Adipocyte (in vitro differentiated cells): ENCODE measurements around the gene TNFAIP2.

Experiments
- DNase-seq: peaks from one replicate; pipeline ENCODE4 v3.0.0-alpha.2; 2015; ENCODE audit warnings: low read depth
- H3K27me3 ChIP-seq: replicated peaks from 2 replicates; pipeline ENCODE4 v1.7.0; 2013; ENCODE audit warnings: mild to moderate bottlenecking, low read length, moderate library complexity; ENCODE audit not compliant: control insufficient read depth, insufficient read depth
- H3K36me3 ChIP-seq: 2 replicates; pipeline ENCODE4 v1.7.0; 2013; ENCODE audit warnings: low read length, mild to moderate bottlenecking, moderate library complexity; ENCODE audit not compliant: control insufficient read depth, insufficient read depth, severe bottlenecking
- H3K4me1 ChIP-seq: 2 replicates; pipeline ENCODE4 v1.7.0; 2013; ENCODE audit warnings: mild to moderate bottlenecking, low read length, moderate library complexity; ENCODE audit not compliant: control insufficient read depth, insufficient read depth
- H3K4me3 ChIP-seq: 2 replicates; pipeline ENCODE4 v1.7.0; 2013; ENCODE audit warnings: mild to moderate bottlenecking, low read length, moderate library complexity
- H3K9ac ChIP-seq: 2 replicates; pipeline ENCODE4 v1.7.0; 2013; ENCODE audit warnings: mild to moderate bottlenecking, low read length, moderate library complexity
- H3K9me3 ChIP-seq: 2 replicates; pipeline ENCODE4 v1.7.0; 2013; ENCODE audit warnings: mild to moderate bottlenecking, low read length, moderate library complexity; ENCODE audit not compliant: control insufficient read depth

TNFAIP2 gene

GRCh38 chr14:103096387-103096786 is 26.9 kb upstream of the TNFAIP2 start:
- no peak overlapping the region for H3K9ac ChIP-seq
- no peaks in the 10 kb centered on the region for H3K27me3 ChIP-seq
- no peak overlapping the region for H3K4me3 ChIP-seq
- no peaks in the 10 kb centered on the region for H3K36me3 ChIP-seq
- DNase-seq = no peak
- no peaks in the 10 kb centered on the region for H3K9me3 ChIP-seq
- no peaks in the 10 kb centered on the region for H3K4me1 ChIP-seq

- H3K27me3 ChIP-seq = peaks cover 7% of the 10 kb centered on the region
- H3K36me3 ChIP-seq = no peaks in the 10 kb centered on the region
- no peak for DNase-seq
- H3K9ac ChIP-seq = no peak overlapping the region
- H3K4me3 ChIP-seq = no peak overlapping the region
- no peaks in the 10 kb centered on the region for H3K4me1 ChIP-seq
- H3K9me3 ChIP-seq = no peaks in the 10 kb centered on the region
Measured at GRCh38 chr14:103097244-103097993, 25.8 kb upstream of the TNFAIP2 start.

- no peak overlapping the region for H3K9ac ChIP-seq
- H3K4me1 ChIP-seq = peaks cover under 1% of the 10 kb centered on the region
- no peak for DNase-seq
- H3K9me3 ChIP-seq = no peaks in the 10 kb centered on the region
- no peak overlapping the region for H3K4me3 ChIP-seq
- peaks cover 13% of the 10 kb centered on the region for H3K27me3 ChIP-seq
- no peaks in the 10 kb centered on the region for H3K36me3 ChIP-seq
Measured at GRCh38 chr14:103097994-103098957, 25.0 kb upstream of the TNFAIP2 start.

- Histone ChIP-seq H3K9me3 (no peaks in the 10 kb centered on the region), H3K36me3 (no peaks in the 10 kb centered on the region), H3K9ac (no peak overlapping the region), H3K4me3 (no peak overlapping the region), H3K4me1 (peaks cover 4% of the 10 kb centered on the region), H3K27me3 (peaks cover 19% of the 10 kb centered on the region)
- DNase-seq = no peak
Measured at GRCh38 chr14:103099081-103099732, 24.1 kb upstream of the TNFAIP2 start.

GRCh38 chr14:103099733-103100280 is 23.5 kb upstream of the TNFAIP2 start:
- no peaks in the 10 kb centered on the region for H3K9me3 ChIP-seq
- DNase-seq = no peak
- H3K4me3 ChIP-seq = no peak overlapping the region

GRCh38 chr14:103100281-103101121 is 22.8 kb upstream of the TNFAIP2 start:
- DNase-seq = no peak
- Histone ChIP-seq H3K4me1 (peaks cover 4% of the 10 kb centered on the region), H3K9me3 (no peaks in the 10 kb centered on the region), H3K4me3 (no peak overlapping the region), H3K9ac (no peak overlapping the region), H3K36me3 (no peaks in the 10 kb centered on the region), H3K27me3 (peaks cover 26% of the 10 kb centered on the region)

More at GRCh38 chr14:103099733-103100280, 23.5 kb upstream of the TNFAIP2 start:
- Histone ChIP-seq H3K36me3 (no peaks in the 10 kb centered on the region), H3K4me1 (peaks cover 4% of the 10 kb centered on the region), H3K9ac (no peak overlapping the region), H3K27me3 (peaks cover 25% of the 10 kb centered on the region)

GRCh38 chr14:103101257-103101962 is 21.9 kb upstream of the TNFAIP2 start:
- H3K9me3 ChIP-seq = no peaks in the 10 kb centered on the region
- DNase-seq = no peak
- H3K9ac ChIP-seq = no peak overlapping the region
- peaks cover 26% of the 10 kb centered on the region for H3K27me3 ChIP-seq
- no peaks in the 10 kb centered on the region for H3K36me3 ChIP-seq
- H3K4me1 ChIP-seq = peaks cover 4% of the 10 kb centered on the region
- H3K4me3 ChIP-seq = no peak overlapping the region

GRCh38 chr14:103101963-103102688 is 21.1 kb upstream of the TNFAIP2 start:
- no peak for DNase-seq
- no peak overlapping the region for H3K4me3 ChIP-seq
- H3K9me3 ChIP-seq = no peaks in the 10 kb centered on the region

GRCh38 chr14:103102689-103103260 is 20.5 kb upstream of the TNFAIP2 start:
- no peak for DNase-seq
- H3K36me3 ChIP-seq = no peaks in the 10 kb centered on the region
- peaks cover 26% of the 10 kb centered on the region for H3K27me3 ChIP-seq
- H3K4me3 ChIP-seq = no peak overlapping the region
- H3K4me1 ChIP-seq = peaks cover 4% of the 10 kb centered on the region
- H3K9ac ChIP-seq = no peak overlapping the region
- no peaks in the 10 kb centered on the region for H3K9me3 ChIP-seq

More at GRCh38 chr14:103101963-103102688, 21.1 kb upstream of the TNFAIP2 start:
- Histone ChIP-seq H3K4me1 (peaks cover 4% of the 10 kb centered on the region), H3K27me3 (peaks cover 26% of the 10 kb centered on the region), H3K9ac (no peak overlapping the region), H3K36me3 (no peaks in the 10 kb centered on the region)
